ENCODE data around the gene TMIE. TPM values are rescaled to one million over a fixed set of nuclear protein-coding genes. Genes with fewer than 3 reads are reported as not detected.

TMIE gene
- total RNA-seq, 5 donors from 2014 or later (not counting 1 experiment from before 2014, with no cell fraction given) = 2.0 to 5.3 (median 3.0) TPM

- no peaks in the 10 kb centered on the region for H3K4me1 ChIP-seq (ENCODE audit: control insufficient read depth in 1 of 2, extremely low read depth in 1 of 2, insufficient read depth in 2 of 2, low read length in 2 of 2)
- H3K4me3 Mint-ChIP-seq = no peak overlapping the region
- H3K9me3 Mint-ChIP-seq = peaks cover 0 to 3% (median 0%) of the 10 kb centered on the region in 3 donors
- no peak overlapping the region for H3K27ac ChIP-seq (ENCODE audit: low read length)
- H3K4me1 Mint-ChIP-seq = no peaks in the 10 kb centered on the region
- no peaks in the 10 kb centered on the region for H3K9me3 ChIP-seq
- CTCF ChIA-PET = no interaction called here
- WGBS (ENCODE audit: insufficient coverage) = 88% methylated on average over 6 of the region's 6 CpGs
- no peak overlapping the region for H3K4me3 ChIP-seq (ENCODE audit: control insufficient read depth in 1 of 2, extremely low read depth in 1 of 2, low read length in 1 of 2)
- POLR2A ChIA-PET = no interaction called here
- H3K36me3 Mint-ChIP-seq = peaks cover 15% of the 10 kb centered on the region
- no peak for DNase-seq
- no peak for ATAC-seq (replicated peaks in 1 of 4)
- no peak overlapping the region for H3K27ac Mint-ChIP-seq
- H3K27me3 Mint-ChIP-seq = no peaks in the 10 kb centered on the region
- peaks cover 0 to 14% of the 10 kb centered on the region in 2 donors for H3K36me3 ChIP-seq (ENCODE audit: control insufficient read depth in 2 of 2, extremely low read depth in 1 of 2, insufficient read depth in 1 of 2, low read length in 1 of 2)
- H3K27me3 ChIP-seq (replicated peaks in 1 of 2; ENCODE audit: control insufficient read depth in 2 of 2, extremely low read depth in 1 of 2, insufficient read depth in 2 of 2, low read length in 1 of 2) = peaks cover 0 to 5% of the 10 kb centered on the region in 2 experiments
Measured at GRCh38 chr3:46672349-46672695, 28.9 kb upstream of the TMIE start.

DNA sequence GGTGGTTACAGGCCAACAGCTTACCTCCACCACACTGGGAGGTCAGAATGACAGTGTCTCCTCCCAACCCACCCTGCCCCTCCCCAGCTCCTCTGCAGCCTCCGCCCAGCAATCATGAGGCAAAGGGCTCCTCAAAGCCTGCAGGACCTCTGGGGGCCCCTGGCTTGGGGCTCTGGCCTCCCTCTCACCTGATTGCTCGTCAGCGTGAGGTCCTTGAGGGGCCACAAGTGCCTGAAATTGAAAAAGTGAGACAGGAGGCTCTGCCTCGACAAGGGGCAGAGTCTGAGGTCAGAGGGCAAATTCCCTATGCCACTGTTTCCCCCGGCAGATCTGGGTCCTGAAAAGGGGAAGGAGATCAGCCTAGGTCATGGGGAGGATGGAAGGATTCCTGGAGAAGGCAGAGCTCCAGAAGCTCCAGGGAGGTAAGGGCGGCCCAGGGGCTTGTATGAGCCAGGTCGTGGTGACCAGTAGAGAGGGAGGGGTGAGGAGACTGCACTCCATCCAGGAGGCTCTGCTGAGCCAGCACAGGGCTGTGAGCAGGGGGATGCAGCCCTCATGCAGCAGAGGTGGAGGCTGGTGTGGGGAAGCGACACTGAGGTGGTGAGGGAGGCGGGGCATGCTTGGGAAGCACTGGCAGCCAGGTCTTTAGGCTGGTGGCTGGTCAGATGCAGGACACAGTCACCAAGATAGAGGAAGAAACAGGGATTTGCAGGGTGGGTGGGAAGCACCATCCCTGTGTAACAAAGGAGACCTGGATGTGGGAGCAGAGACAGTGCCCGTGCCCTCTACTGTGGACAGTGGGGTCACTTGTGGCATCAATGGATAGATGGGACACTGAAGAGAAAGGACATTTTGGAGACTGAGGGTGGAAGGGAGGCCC, 27.8 kb upstream of the TMIE start:
- POLR2A ChIA-PET = no interaction called here
- Mint-ChIP-seq H3K4me1 (no peaks in the 10 kb centered on the region), H3K27me3 (no peaks in the 10 kb centered on the region), H3K27ac (no peak overlapping the region), H3K36me3 (peaks cover 21% of the 10 kb centered on the region), H3K9me3 (peaks cover 0 to 3% (median 0%) of the 10 kb centered on the region in 3 donors), H3K4me3 (no peak overlapping the region)
- H3K4me3 ChIP-seq (ENCODE audit: control insufficient read depth in 1 of 2, extremely low read depth in 1 of 2, low read length in 1 of 2) = no peak overlapping the region
- no peak overlapping the region for H3K27ac ChIP-seq (ENCODE audit: low read length)
- H3K4me1 ChIP-seq (ENCODE audit: control insufficient read depth in 1 of 2, extremely low read depth in 1 of 2, insufficient read depth in 2 of 2, low read length in 2 of 2) = no peaks in the 10 kb centered on the region
- H3K27me3 ChIP-seq (replicated peaks in 1 of 2; ENCODE audit: control insufficient read depth in 2 of 2, extremely low read depth in 1 of 2, insufficient read depth in 2 of 2, low read length in 1 of 2) = peaks cover 0 to 5% of the 10 kb centered on the region in 2 experiments
- ATAC-seq (replicated peaks in 1 of 4) (no peak), DNase-seq (peak in 1 of 35 experiments; percentile 2)
- H3K9me3 ChIP-seq = no peaks in the 10 kb centered on the region
- CTCF ChIA-PET = no interaction called here
- WGBS (ENCODE audit: insufficient coverage) = 79% methylated on average over 9 of the region's 10 CpGs
- peaks cover 0 to 14% of the 10 kb centered on the region in 2 donors for H3K36me3 ChIP-seq (ENCODE audit: control insufficient read depth in 2 of 2, extremely low read depth in 1 of 2, insufficient read depth in 1 of 2, low read length in 1 of 2)

GRCh38 chr3:46674031-46674845, 27.0 kb upstream of the TMIE start:
- Histone ChIP-seq H3K4me3 (ENCODE audit: control insufficient read depth in 1 of 2, extremely low read depth in 1 of 2, low read length in 1 of 2) (no peak overlapping the region), H3K9me3 (no peaks in the 10 kb centered on the region), H3K4me1 (ENCODE audit: control insufficient read depth in 1 of 2, extremely low read depth in 1 of 2, insufficient read depth in 2 of 2, low read length in 2 of 2) (no peaks in the 10 kb centered on the region), H3K27ac (ENCODE audit: low read length) (no peak overlapping the region), H3K36me3 (ENCODE audit: control insufficient read depth in 2 of 2, extremely low read depth in 1 of 2, insufficient read depth in 1 of 2, low read length in 1 of 2) (peaks cover 0 to 15% of the 10 kb centered on the region in 2 donors), H3K27me3 (replicated peaks in 1 of 2; ENCODE audit: control insufficient read depth in 2 of 2, extremely low read depth in 1 of 2, insufficient read depth in 2 of 2, low read length in 1 of 2) (peaks cover 0 to 5% of the 10 kb centered on the region in 2 experiments)
- no peak for DNase-seq
- Mint-ChIP-seq H3K9me3 (peaks cover 0 to 3% (median 0%) of the 10 kb centered on the region in 3 donors), H3K4me1 (no peaks in the 10 kb centered on the region), H3K27me3 (no peaks in the 10 kb centered on the region), H3K36me3 (peaks cover 21% of the 10 kb centered on the region), H3K27ac (no peak overlapping the region), H3K4me3 (no peak overlapping the region)
- WGBS (ENCODE audit: insufficient coverage) = 88% methylated on average over 8 of the region's 12 CpGs
- no peak for ATAC-seq (replicated peaks in 1 of 4)
- ChIA-PET POLR2A (no interaction called here), CTCF (no interaction called here)

GRCh38 chr3:46675426-46675825, 25.8 kb upstream of the TMIE start:
- ATAC-seq (replicated peaks in 1 of 4) (no peak), DNase-seq (no peak)
- Mint-ChIP-seq H3K27ac (no peak overlapping the region), H3K4me3 (no peak overlapping the region), H3K27me3 (no peaks in the 10 kb centered on the region), H3K36me3 (peaks cover 26% of the 10 kb centered on the region), H3K9me3 (peaks cover 0 to 3% (median 0%) of the 10 kb centered on the region in 3 donors), H3K4me1 (no peaks in the 10 kb centered on the region)
- WGBS (ENCODE audit: insufficient coverage) = 81% methylated on average over 3 of the region's 6 CpGs
- Histone ChIP-seq H3K27ac (ENCODE audit: low read length) (no peak overlapping the region), H3K27me3 (replicated peaks in 1 of 2; ENCODE audit: control insufficient read depth in 2 of 2, extremely low read depth in 1 of 2, insufficient read depth in 2 of 2, low read length in 1 of 2) (peaks cover 0 to 5% of the 10 kb centered on the region in 2 experiments), H3K4me3 (ENCODE audit: control insufficient read depth in 1 of 2, extremely low read depth in 1 of 2, low read length in 1 of 2) (no peak overlapping the region), H3K36me3 (ENCODE audit: control insufficient read depth in 2 of 2, extremely low read depth in 1 of 2, insufficient read depth in 1 of 2, low read length in 1 of 2) (peaks cover 0 to 19% of the 10 kb centered on the region in 2 donors), H3K4me1 (ENCODE audit: control insufficient read depth in 1 of 2, extremely low read depth in 1 of 2, insufficient read depth in 2 of 2, low read length in 2 of 2) (no peaks in the 10 kb centered on the region), H3K9me3 (no peaks in the 10 kb centered on the region)
- POLR2A ChIA-PET = no interaction called here
- CTCF ChIA-PET = no interaction called here

- Histone ChIP-seq H3K36me3 (ENCODE audit: control insufficient read depth in 2 of 2, extremely low read depth in 1 of 2, insufficient read depth in 1 of 2, low read length in 1 of 2) (peaks cover 0 to 24% of the 10 kb centered on the region in 2 donors), H3K27me3 (replicated peaks in 1 of 2; ENCODE audit: control insufficient read depth in 2 of 2, extremely low read depth in 1 of 2, insufficient read depth in 2 of 2, low read length in 1 of 2) (peaks cover 0 to 5% of the 10 kb centered on the region in 2 experiments), H3K4me3 (ENCODE audit: control insufficient read depth in 1 of 2, extremely low read depth in 1 of 2, low read length in 1 of 2) (no peak overlapping the region), H3K4me1 (ENCODE audit: control insufficient read depth in 1 of 2, extremely low read depth in 1 of 2, insufficient read depth in 2 of 2, low read length in 2 of 2) (no peaks in the 10 kb centered on the region), H3K9me3 (no peaks in the 10 kb centered on the region), H3K27ac (ENCODE audit: low read length) (no peak overlapping the region)
- no peaks in the 10 kb centered on the region for H3K4me1 Mint-ChIP-seq
- CTCF ChIA-PET = no interaction called here
- POLR2A ChIA-PET = no interaction called here
- H3K27ac Mint-ChIP-seq = no peak overlapping the region
- no peak for DNase-seq
- whole genome bisulfite sequencing (ENCODE audit: insufficient coverage) = 76% methylated on average over 9 of the region's 9 CpGs
- H3K27me3 Mint-ChIP-seq = no peaks in the 10 kb centered on the region
- no peak for ATAC-seq (replicated peaks in 1 of 4)
- peaks cover 0 to 3% (median 0%) of the 10 kb centered on the region in 3 donors for H3K9me3 Mint-ChIP-seq
- no peak overlapping the region for H3K4me3 Mint-ChIP-seq
- H3K36me3 Mint-ChIP-seq = peaks cover 29% of the 10 kb centered on the region
Measured at GRCh38 chr3:46675843-46676567, 25.2 kb upstream of the TMIE start.

Measured in T-cell (primary cell).